ENCODE measurements around the gene PTPRE. TPM values are rescaled to one million over a fixed set of nuclear protein-coding genes. Genes with fewer than 3 reads are reported as not detected.

The PTPRE gene
- total RNA-seq, 1 experiment from 2014 or later = 6.8 TPM

GRCh38 chr10:128116187-128116586, 209.3 kb downstream of the PTPRE start:
- DNase-seq (ENCODE audit: low read depth) = no peak

- DNase-seq (ENCODE audit: low read depth) = no peak
Measured at GRCh38 chr10:128116851-128117615, 210.1 kb downstream of the PTPRE start.

- DNase-seq (ENCODE audit: low read depth) = no peak
Measured at GRCh38 chr10:128121750-128122412, 215.0 kb downstream of the PTPRE start.

- no peak for DNase-seq (ENCODE audit: low read depth)
Measured at GRCh38 chr10:128122931-128123330, 216.0 kb downstream of the PTPRE start.

- DNase-seq (ENCODE audit: low read depth) = no peak
Measured at GRCh38 chr10:128123846-128124245, 216.9 kb downstream of the PTPRE start.

GRCh38 chr10:128124813-128125403, 218.0 kb downstream of the PTPRE start:
- DNase-seq (ENCODE audit: low read depth) = no peak

GRCh38 chr10:128125416-128125943, 218.6 kb downstream of the PTPRE start:
- no peak for DNase-seq (ENCODE audit: low read depth)

GRCh38 chr10:128125944-128126764, 219.3 kb downstream of the PTPRE start, which contains the start of gene MKI67:
TSS of gene MKI67 (minus strand) at chr10:128126423. CDS start at chr10:128125667, 756 bp downstream.
- peak; percentile 91 for DNase-seq (ENCODE audit: low read depth)

- DNase-seq (ENCODE audit: low read depth) = no peak
Measured at GRCh38 chr10:128128582-128128981, 221.7 kb downstream of the PTPRE start.

GRCh38 chr10:128130051-128130450, 223.1 kb downstream of the PTPRE start:
- peak; percentile 64 for DNase-seq (ENCODE audit: low read depth)

Other genes starting within 250 kb of the PTPRE start
- gene FOXI2, start 169.9 kb upstream of the PTPRE start, total RNA-seq (2014; rRNA removed) = not detected in 2 replicates
- gene CLRN3, start 14.2 kb upstream of the PTPRE start, total RNA-seq (2014; rRNA removed) = not detected in 2 replicates
- gene MKI67, start 219.3 kb downstream of the PTPRE start, total RNA-seq (2014; rRNA removed) = 54.4 and 87.8 TPM in 2 replicates